Measurements from ENCODE around the gene CTBS. TPM values are rescaled to one million over a fixed set of nuclear protein-coding genes. Genes with fewer than 3 reads are reported as not detected.
A peak's percentile ranks its signal among the peaks of the same experiment; 100 is the strongest.

CTBS gene
- total and polyA plus RNA-seq, 2 of the 4 experiments (the other 2 are of a cell fraction), result 5.9 to 12.4 TPM

DNA sequence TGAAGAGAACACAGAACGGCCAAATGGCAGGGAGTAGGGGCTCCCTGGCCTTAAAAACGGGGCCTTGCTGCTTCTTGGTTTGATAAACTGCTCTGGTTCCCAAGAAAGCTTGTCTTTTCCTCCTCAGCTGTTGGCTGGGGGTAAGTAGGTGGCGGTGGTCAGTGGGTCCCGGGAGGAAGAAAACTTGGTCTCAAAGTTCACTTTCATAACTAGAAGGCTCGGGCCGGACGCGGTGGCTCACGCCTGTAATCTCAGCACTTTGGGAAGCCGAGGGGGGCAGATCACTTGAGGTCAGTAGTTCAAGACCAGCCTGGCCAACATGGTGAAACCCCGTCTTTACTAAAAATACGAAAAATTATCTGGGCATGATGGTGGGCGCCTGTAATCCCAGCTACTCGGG lies 47.3 kb upstream of the CTBS start:
- no peak overlapping the region; the same call in 1 of the 2 replicates for H2BK120ac ChIP-seq (ENCODE audit: low read depth, low read length)
- H4K20me1 ChIP-seq (ENCODE audit: insufficient read depth, low read length), result no peaks in the 10 kb centered on the region
- intact Hi-C loops (cut with micrococcal nuclease), result loop anchor here (1.0 to 10.0 kb wide), 5 partner anchors 66 to 313 kb away; partner anchors contain the start of genes GNG5, RPF1 and SPATA1
- no peak overlapping the region for H2BK5ac ChIP-seq (ENCODE audit: low read depth, low read length, poor library complexity, severe bottlenecking)
- H3K9ac ChIP-seq (ENCODE audit: low read depth, low read length), result no peak overlapping the region
- no peaks in the 10 kb centered on the region for H3K79me1 ChIP-seq (ENCODE audit: low read depth in 1 of 2, low read length in 2 of 2)
- H3K4me1 ChIP-seq (ENCODE audit: control insufficient read depth, insufficient read depth, low read length), result peaks cover 6% of the 10 kb centered on the region
- H3K9me3 ChIP-seq (ENCODE audit: control insufficient read depth, insufficient read depth, low read length), result no peaks in the 10 kb centered on the region
- BruUV-seq (replicated peaks), result no TSS peak
- no peak overlapping the region for H2BK15ac ChIP-seq (ENCODE audit: low read depth, low read length)
- no peak for TF ChIP-seq CEBPB (IDR thresholded peaks at IDR 0.05; ENCODE audit: low read depth, low read length)
- no peak for TF ChIP-seq BHLHE40 (IDR thresholded peaks at IDR 0.05; ENCODE audit: low read depth, low read length)
- TF ChIP-seq, protein P1, sequence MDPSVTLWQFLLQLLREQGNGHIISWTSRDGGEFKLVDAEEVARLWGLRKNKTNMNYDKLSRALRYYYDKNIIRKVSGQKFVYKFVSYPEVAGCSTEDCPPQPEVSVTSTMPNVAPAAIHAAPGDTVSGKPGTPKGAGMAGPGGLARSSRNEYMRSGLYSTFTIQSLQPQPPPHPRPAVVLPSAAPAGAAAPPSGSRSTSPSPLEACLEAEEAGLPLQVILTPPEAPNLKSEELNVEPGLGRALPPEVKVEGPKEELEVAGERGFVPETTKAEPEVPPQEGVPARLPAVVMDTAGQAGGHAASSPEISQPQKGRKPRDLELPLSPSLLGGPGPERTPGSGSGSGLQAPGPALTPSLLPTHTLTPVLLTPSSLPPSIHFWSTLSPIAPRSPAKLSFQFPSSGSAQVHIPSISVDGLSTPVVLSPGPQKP (IDR thresholded peaks at IDR 0.05; ENCODE audit: borderline replicate concordance, low read depth, low read length), result no peak
- no peak for TF ChIP-seq FOS (IDR thresholded peaks at IDR 0.05; ENCODE audit: low read depth, low read length)
- no peak for TF ChIP-seq NFE2L2 (IDR thresholded peaks at IDR 0.05; ENCODE audit: low read depth, low read length)
- TF ChIP-seq MXI1 (IDR thresholded peaks at IDR 0.05; ENCODE audit: borderline replicate concordance, low read depth, low read length), result no peak
- TF ChIP-seq, protein P2, sequence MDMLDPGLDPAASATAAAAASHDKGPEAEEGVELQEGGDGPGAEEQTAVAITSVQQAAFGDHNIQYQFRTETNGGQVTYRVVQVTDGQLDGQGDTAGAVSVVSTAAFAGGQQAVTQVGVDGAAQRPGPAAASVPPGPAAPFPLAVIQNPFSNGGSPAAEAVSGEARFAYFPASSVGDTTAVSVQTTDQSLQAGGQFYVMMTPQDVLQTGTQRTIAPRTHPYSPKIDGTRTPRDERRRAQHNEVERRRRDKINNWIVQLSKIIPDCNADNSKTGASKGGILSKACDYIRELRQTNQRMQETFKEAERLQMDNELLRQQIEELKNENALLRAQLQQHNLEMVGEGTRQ (IDR thresholded peaks at IDR 0.05; ENCODE audit: low read depth, low read length), result no peak
- no peak for TF ChIP-seq POLR2A (IDR thresholded peaks at IDR 0.05; ENCODE audit: low read depth, low read length)
- TF ChIP-seq MAFK (IDR thresholded peaks at IDR 0.05; ENCODE audit: low read depth, low read length), result no peak
- TF ChIP-seq RAD21 (IDR thresholded peaks at IDR 0.05; ENCODE audit: low read length), result no peak
- TF ChIP-seq, protein P3, sequence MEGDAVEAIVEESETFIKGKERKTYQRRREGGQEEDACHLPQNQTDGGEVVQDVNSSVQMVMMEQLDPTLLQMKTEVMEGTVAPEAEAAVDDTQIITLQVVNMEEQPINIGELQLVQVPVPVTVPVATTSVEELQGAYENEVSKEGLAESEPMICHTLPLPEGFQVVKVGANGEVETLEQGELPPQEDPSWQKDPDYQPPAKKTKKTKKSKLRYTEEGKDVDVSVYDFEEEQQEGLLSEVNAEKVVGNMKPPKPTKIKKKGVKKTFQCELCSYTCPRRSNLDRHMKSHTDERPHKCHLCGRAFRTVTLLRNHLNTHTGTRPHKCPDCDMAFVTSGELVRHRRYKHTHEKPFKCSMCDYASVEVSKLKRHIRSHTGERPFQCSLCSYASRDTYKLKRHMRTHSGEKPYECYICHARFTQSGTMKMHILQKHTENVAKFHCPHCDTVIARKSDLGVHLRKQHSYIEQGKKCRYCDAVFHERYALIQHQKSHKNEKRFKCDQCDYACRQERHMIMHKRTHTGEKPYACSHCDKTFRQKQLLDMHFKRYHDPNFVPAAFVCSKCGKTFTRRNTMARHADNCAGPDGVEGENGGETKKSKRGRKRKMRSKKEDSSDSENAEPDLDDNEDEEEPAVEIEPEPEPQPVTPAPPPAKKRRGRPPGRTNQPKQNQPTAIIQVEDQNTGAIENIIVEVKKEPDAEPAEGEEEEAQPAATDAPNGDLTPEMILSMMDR (conservative IDR thresholded peaks at IDR 0.05; ENCODE audit: low read depth, low read length), result no peak
- TF ChIP-seq RCOR1 (IDR thresholded peaks at IDR 0.05; ENCODE audit: insufficient replicate concordance, low read length), result no peak
- H3K4me3 ChIP-seq (ENCODE audit: insufficient read depth, low read depth, low read length), result no peak overlapping the region
- H3K27me3 ChIP-seq (ENCODE audit: control insufficient read depth, insufficient read depth, low read length), result no peaks in the 10 kb centered on the region
- H3K27ac ChIP-seq (ENCODE audit: insufficient read depth, low read length), result no peak overlapping the region
- ChIA-PET POLR2A (ENCODE audit: unreplicated experiment) (no interaction called here), CTCF (interaction anchor here (0.7 to 1.3 kb wide), 3 partner anchors 10 to 129 kb away, joined by 3 read pairs; no protein-coding TSS in a partner anchor)
- ATAC-seq (ENCODE audit: low read depth) (no peak), DNase-seq (no peak)
- no peak overlapping the region for H2AK9ac ChIP-seq (replicated peaks; ENCODE audit: low read depth, low read length, poor library complexity)
- in situ Hi-C loops (cut with MboI; ENCODE audit: low sequenced_read_pairs), result loop anchor here (25.0 kb wide), 2 partner anchors 316 to 484 kb away; partner anchors contain the start of gene PRKACB
- H3K56ac ChIP-seq (ENCODE audit: extremely low read depth, insufficient read depth, low read length), result no peak overlapping the region
- no peak overlapping the region for H3K4ac ChIP-seq (ENCODE audit: low read depth, low read length)
- peak overlapping the region; percentile 13; the same call in 1 of the 2 replicates for H2BK20ac ChIP-seq (ENCODE audit: low read depth, low read length)
- H3K14ac ChIP-seq (replicated peaks; ENCODE audit: low read depth, low read length), result no peak overlapping the region
- WGBS, 2 experiments (ENCODE audit: extremely low coverage in 2 of 2, insufficient read length in 1 of 2), result 96% methylated on average over 8 of the region's 14 CpGs; no CpG with 5 or more reads in 1 of the 2 experiments
- no peak overlapping the region for H3K23ac ChIP-seq (ENCODE audit: low read depth, low read length)
- no peaks in the 10 kb centered on the region for H3K36me3 ChIP-seq (ENCODE audit: control insufficient read depth, insufficient read depth, low read length)
- H2AK5ac ChIP-seq (ENCODE audit: low read depth, low read length), result no peak overlapping the region
- H3K4me2 ChIP-seq (ENCODE audit: low read depth, low read length), result no peak overlapping the region
- no peak overlapping the region for H3K18ac ChIP-seq (ENCODE audit: low read depth, low read length)
- H4K5ac ChIP-seq (ENCODE audit: low read depth, low read length), result no peak overlapping the region
- no peaks in the 10 kb centered on the region for H3K9me1 ChIP-seq (ENCODE audit: insufficient read depth, low read length)
- H2AFZ ChIP-seq (replicated peaks; ENCODE audit: low read length, poor library complexity), result peak overlapping the region; percentile 52
- no peak overlapping the region for H4K91ac ChIP-seq (ENCODE audit: insufficient read depth, low read depth, low read length)
- no peak overlapping the region for H4K8ac ChIP-seq (ENCODE audit: low read depth in 2 of 2, low read length in 2 of 2)
- dilution Hi-C loops (cut with HindIII; ENCODE audit: low sequenced_read_pairs, unreplicated experiment), result no loop called here
